Brain microvascular endothelial cell (primary cell): ENCODE data around the gene COX4I1.

Experiments
- DNase-seq: peaks from one replicate; pipeline ENCODE4 v3.0.0-alpha.2; 2020
- H3K27ac ChIP-seq: fragments of 250-450 bp; sonication (Bioruptor Pico); 2 replicates; pipeline ENCODE4 v1.5.1; 2020; ENCODE audit warnings: mild to moderate bottlenecking, moderate library complexity
- H3K27me3 ChIP-seq: fragments of 250-450 bp; sonication (Bioruptor Pico); replicated peaks from 2 replicates; pipeline ENCODE4 v1.5.1; 2020; ENCODE audit warnings: mild to moderate bottlenecking
- H3K36me3 ChIP-seq: fragments of 250-450 bp; sonication (Bioruptor Pico); replicated peaks from 2 replicates; pipeline ENCODE4 v1.5.1; 2020; ENCODE audit warnings: mild to moderate bottlenecking
- H3K4me3 ChIP-seq: 2 replicates; pipeline ENCODE4 v1.5.1; 2011; ENCODE audit warnings: low read depth, mild to moderate bottlenecking, control low read depth, low read length, moderate library complexity
- in situ Hi-C: cut with HindIII; loops from 2 replicates; pipeline ENCODE4 v1.10.0; 2017; ENCODE audit warnings: low sequenced_read_pairs, low pct_ligation_motif_present
- TF ChIP-seq, protein P1 (sequence below): IDR thresholded peaks from 2 replicates; pipeline ENCODE4 v1.5.1; 2011; ENCODE audit warnings: low read depth, mild to moderate bottlenecking, moderate library complexity, low read length, control low read depth, inconsistent platforms; ENCODE audit errors: missing control alignments

COX4I1 gene

DNA sequence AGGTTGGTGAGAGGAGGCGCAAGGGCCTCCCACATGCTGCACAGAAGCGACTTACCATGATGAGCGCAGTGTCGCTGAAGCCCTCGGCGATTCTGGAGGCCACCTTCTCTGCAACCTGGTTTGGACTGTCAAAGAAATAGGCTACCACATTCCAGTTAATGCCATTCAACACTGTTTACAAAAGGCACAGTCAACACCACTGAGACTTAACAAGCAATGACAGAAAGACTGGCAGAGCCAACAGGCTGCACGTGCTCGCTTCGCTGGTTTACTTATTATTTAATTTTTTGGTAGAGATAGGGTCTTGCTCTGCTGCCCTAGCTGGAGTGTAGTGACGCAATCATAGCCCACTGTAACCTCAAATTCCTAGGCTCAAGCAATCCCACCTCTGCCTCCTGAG, 18.3 kb upstream of the COX4I1 start:
- H3K36me3 ChIP-seq: peaks cover 41% of the 10 kb centered on the region
- TF ChIP-seq, protein P1, sequence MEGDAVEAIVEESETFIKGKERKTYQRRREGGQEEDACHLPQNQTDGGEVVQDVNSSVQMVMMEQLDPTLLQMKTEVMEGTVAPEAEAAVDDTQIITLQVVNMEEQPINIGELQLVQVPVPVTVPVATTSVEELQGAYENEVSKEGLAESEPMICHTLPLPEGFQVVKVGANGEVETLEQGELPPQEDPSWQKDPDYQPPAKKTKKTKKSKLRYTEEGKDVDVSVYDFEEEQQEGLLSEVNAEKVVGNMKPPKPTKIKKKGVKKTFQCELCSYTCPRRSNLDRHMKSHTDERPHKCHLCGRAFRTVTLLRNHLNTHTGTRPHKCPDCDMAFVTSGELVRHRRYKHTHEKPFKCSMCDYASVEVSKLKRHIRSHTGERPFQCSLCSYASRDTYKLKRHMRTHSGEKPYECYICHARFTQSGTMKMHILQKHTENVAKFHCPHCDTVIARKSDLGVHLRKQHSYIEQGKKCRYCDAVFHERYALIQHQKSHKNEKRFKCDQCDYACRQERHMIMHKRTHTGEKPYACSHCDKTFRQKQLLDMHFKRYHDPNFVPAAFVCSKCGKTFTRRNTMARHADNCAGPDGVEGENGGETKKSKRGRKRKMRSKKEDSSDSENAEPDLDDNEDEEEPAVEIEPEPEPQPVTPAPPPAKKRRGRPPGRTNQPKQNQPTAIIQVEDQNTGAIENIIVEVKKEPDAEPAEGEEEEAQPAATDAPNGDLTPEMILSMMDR: no peak
- H3K27me3 ChIP-seq: no peaks in the 10 kb centered on the region
- DNase-seq: no peak
- no peak overlapping the region for H3K27ac ChIP-seq
- no peak overlapping the region for H3K4me3 ChIP-seq
- in situ Hi-C loops: no loop called here

DNA sequence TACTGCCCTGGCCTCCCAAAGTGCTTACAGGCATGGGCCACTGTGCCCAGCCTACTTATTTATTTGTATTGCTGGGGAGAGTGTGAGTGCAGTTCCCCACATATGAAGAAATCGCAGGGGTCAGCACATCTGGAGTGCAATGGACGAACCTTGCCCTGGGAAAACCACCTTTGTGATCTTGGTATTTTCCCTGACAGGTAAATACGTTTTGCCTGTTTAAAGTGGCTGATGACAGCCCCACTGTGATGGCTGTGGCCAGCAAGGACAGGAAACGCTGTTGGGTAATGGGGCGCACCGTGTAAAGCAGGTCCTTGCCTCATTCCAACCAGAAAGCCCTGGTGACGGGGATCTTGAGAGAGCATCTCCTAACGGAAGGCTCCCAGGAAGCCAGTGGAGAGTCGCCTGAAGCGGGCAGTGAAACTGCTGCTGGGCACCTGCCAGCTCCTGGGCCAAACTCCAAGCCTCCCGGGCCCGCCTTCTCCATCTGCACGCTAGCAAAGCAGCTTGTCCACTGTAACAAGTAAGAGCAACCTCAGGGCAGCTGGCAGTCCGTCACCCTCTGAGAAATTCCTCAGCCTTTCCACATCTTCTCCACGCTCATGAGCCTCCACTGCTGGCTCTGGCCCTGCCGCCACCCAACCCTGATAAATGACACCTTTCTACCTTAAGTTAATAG, 17.7 kb upstream of the COX4I1 start:
- no peak overlapping the region for H3K27ac ChIP-seq
- no peak overlapping the region for H3K4me3 ChIP-seq
- DNase-seq: no peak
- in situ Hi-C loops: no loop called here
- TF ChIP-seq, protein P1: no peak
- no peaks in the 10 kb centered on the region for H3K27me3 ChIP-seq
- H3K36me3 ChIP-seq: peaks cover 44% of the 10 kb centered on the region

DNA sequence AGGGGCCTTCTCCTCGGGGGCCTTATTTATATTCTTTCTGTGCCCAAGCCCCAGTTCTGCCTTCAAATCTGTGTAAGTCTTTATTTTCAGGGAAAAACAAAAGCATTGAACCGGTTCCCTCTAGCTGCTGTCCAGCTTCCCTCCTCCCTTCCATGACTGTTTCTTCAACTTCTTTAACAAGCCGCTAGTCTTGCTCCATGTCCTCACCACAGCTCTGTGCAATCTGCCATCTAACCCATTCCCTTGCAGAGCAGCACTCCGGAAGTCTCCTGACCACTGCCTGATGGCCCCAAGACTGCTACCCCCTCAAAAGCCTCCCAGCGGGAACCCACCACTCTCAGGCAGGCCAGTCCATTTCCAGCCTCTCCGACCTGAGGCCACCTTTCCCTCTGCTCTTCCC, 17.0 kb upstream of the COX4I1 start:
- H3K36me3 ChIP-seq: peaks cover 47% of the 10 kb centered on the region
- TF ChIP-seq, protein P1: no peak
- H3K4me3 ChIP-seq: no peak overlapping the region
- no peak for DNase-seq
- in situ Hi-C loops: no loop called here
- H3K27me3 ChIP-seq: no peaks in the 10 kb centered on the region
- no peak overlapping the region for H3K27ac ChIP-seq

DNA sequence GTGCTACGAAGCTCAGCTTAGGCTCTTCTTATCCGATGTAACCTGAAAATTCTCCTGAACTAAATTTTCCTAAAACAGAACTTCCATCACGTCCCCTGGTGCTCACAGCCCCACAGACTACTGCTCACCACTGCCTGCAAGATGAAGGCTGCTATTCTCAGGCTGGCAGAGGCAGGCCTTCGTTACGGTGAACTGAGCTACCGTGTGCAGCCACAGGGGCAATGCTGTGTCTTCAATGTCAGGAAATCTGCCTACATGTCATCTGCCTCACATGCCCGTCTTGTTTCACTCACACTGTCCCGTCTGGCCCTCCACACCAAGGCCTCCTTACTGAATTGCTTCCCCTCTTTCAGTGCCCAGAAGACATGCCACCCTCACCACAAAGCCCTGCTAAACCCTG, 16.1 kb upstream of the COX4I1 start:
- no peak for DNase-seq
- Histone ChIP-seq H3K36me3 (peaks cover 53% of the 10 kb centered on the region), H3K27ac (no peak overlapping the region), H3K27me3 (no peaks in the 10 kb centered on the region), H3K4me3 (no peak overlapping the region)
- in situ Hi-C loops: no loop called here
- TF ChIP-seq, protein P1: no peak

DNA sequence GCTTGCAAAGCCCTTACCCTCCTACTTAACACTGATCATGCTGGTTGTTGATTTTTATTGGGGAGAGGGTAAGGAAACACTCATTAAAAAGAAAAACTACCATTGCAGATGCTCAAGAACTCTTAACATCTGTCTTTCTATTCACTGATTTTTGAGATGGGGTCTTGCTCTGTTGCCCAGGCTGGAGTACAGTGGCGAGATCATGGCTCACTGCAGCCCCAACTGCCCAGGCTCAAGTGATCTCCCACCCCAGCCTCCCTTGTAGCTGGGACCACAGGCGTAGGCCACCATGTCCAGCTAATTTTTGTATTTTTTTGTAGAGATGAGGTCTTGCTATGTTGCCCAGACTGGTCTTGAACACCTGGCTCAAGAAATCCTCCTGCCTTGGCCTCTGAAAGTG, 14.7 kb upstream of the COX4I1 start:
- Histone ChIP-seq H3K4me3 (no peak overlapping the region), H3K36me3 (peaks cover 42% of the 10 kb centered on the region), H3K27me3 (no peaks in the 10 kb centered on the region), H3K27ac (no peak overlapping the region)
- in situ Hi-C loops: no loop called here
- no peak for DNase-seq
- TF ChIP-seq, protein P1: no peak

DNA sequence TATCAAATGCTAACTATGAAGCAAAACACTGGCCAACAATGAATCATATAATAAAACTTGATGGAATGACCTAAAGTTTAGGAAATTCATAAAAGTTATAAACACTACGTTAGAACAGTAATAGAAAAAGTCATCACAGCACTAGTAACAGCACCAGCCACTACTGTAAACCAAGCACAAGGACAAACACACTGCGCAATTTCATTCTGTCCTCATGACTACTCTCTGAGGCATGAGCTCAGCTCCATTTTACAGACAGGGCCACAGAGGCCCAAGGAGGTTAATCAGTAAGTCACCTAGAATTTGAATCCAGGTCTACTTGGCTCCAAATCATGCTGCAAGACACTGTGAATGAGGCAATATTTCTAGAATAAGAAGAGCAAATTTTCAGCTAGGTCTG, 13.6 kb upstream of the COX4I1 start:
- H3K36me3 ChIP-seq: peaks cover 31% of the 10 kb centered on the region

More for the DNA sequence above, 13.6 kb upstream of the COX4I1 start:
- TF ChIP-seq, protein P1: no peak
- no peak for DNase-seq
- no peak overlapping the region for H3K27ac ChIP-seq
- H3K4me3 ChIP-seq: no peak overlapping the region
- no peaks in the 10 kb centered on the region for H3K27me3 ChIP-seq
- in situ Hi-C loops: no loop called here
